GM21381 (cell line): ENCODE results near the gene RASD1.
"Not testable (repeated sequence)": the region's sequence is repeated elsewhere in the genome, so short reads cannot be mapped to it uniquely, and the experiment has no call there.

Experiments used
- ATAC-seq: cut with Tn5 transposase; IDR thresholded peaks from one replicate; pipeline ENCODE4 v1.9.1; 2021; ENCODE audit warnings: mild to moderate bottlenecking, moderate library complexity; ENCODE audit not compliant: unreplicated experiment

The RASD1 gene

DNA sequence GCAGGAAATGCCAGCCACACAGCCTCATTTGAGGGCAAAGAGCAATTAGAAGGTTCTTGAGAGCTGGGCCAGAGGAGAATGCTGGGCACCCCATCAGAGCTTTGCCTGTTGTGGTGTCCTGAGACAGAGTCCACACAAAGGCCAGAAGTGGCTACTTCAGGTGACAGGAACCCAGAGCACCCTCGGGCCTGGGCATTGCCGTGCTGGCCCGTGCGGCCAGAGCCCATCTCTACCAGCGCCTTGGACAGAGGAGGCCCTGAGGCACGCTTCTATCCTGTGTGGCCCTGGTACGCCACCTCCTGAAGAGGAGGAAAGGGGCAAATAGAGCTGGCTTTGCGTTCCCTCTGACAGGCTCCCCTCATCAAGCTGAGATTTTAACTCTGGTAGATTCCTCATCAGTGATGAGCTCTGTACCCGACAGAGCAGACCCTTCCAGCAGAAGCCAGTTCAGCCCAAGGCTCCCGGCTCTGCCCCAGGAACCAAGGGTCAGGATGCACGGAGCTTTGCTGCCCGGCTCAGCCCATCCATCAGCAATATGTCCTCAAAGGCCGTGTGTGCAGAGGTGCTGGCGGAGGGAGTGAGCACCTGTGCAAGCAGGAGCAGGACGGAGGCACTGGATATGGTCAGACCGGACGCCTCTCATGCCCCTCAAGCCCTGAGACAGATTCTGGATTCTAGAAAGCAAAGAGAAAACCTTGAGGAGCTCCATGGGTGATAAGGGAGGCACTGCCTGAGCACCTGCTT lies 3.4 kb upstream of the RASD1 start:
- no peak for ATAC-seq

DNA sequence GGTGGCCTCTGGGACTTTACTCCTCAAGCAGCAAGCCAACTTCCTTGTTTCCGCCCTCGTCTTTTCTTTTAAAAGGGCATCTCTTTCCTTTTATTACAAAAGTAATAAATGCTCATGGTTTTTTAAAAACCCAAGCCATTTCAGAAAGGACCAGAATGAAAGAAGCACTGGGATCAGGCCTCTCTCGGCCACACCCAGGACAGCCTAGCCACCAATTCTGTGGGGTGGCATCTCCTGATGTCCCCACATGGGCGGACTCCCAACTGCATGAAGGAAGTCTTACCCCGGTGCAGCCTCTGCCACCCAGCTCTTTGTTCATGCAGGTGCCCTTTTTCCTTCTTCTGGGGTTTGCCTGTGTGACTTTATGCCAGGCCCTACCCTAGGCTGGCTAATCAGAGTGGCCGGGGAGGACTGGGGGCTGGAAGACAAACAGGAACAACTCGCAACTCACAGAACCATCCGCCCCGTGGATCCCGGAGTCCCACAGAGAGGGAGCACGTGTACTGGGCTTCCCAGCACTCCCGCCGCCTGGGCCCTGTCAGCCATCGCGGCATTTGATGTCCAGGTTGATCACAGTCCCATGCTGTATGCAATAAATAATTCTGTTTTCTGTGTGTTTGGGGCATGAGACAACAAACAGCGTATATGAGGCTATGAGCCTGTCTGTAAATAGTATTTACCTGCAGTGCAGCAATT lies 2.6 kb upstream of the RASD1 start:
- ATAC-seq = no peak

DNA sequence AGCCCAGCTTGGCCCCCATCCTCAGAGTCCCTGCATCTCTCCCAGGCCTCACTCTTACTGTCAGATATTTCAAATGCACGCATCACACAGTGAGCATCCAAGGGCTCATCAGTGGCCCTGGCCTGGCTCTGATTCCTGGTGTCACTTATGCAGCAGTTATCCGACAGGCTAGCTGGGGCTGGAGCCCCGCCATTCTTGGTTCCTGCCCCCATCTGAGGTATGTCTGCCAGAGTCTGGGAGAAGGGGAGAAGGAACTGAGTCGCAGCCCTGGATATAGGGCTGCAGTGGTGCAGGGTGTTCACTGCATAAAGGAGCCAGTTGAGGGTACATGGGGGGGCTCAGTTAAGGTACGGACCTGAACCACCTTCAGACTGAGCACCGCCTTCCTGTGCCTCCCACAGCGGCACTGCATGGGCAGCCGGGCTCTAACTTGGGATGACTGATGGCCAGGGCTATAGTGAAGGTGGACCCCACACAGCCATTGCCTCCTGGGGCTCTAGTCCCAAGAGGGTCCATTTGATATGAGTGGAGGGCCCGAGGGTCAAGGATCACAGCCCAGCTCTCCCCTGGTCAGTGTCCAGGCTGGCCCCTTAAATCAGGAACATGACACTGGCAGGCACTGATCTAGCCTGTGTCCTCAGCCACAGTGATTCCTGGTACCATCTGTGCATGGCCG lies 1.8 kb upstream of the RASD1 start:
- ATAC-seq = no peak

DNA sequence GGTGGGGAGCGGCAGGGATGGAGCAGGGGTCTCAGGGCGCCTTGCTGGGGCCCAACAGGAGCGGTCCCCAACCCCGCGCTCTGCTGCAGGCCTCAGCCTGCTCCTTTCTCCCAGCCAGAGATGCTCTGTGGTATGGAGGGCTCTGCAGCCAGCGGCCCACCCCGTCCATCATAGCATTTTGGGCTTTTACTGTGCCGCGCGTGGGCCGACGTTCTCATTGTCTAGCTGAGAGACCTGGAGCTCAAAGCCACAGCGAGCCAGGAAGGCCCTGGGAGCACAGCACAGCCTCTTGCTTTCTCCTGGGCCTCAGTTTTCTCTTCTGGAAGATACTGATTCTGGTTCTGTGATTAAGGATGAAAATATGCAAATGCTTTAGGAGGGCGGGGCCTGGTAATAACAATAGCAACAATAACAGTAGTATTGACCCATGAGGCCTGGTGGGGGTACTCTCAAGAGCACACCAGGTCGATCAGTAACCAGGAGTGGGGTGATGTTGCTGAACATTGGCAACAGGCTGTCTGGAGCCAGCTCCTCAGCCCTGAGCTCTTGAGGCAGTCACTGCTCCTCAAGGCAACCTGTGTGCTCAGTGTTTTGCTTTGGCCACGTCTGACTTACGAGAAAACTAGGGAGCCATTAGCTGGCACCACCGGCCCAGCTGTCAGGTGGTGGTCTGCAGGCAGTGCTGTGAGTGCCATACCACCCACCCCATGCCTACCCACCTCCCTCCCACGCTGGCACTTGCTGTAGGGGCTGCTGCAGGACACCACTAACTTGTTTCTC lies 1.1 kb upstream of the RASD1 start:
- no peak for ATAC-seq

DNA sequence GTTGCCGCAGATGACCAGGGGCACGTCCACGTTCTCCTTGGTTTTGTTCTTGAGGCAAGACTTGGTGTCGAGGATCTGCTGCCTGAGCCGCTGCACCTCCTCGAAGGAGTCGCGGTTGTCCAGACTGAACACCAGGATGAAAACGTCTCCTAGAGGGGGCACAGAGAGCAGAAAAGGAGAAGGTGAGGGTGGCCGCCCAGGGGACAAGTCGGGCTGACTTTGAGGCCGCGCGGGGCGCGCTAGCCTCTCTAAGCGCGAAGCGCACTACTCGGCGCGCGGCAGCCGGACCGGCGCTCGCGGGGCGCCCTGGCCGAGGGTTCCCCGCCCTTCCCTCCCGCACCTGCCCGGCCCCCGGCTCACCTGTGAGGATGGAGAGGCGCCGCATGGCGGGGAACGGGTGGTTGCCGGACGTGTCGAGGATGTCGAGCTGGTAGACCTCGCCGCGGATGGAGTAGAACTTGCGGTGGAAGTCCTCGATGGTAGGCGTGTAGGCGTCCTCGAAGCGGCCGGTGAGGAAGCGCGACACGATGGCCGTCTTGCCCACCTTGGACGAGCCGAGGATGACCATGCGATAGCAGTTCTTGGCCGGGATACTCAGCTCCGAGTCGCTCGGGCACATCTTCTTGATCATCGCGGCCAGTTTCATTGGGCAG lies 533 bp downstream of the RASD1 start:
- no peak for ATAC-seq

DNA sequence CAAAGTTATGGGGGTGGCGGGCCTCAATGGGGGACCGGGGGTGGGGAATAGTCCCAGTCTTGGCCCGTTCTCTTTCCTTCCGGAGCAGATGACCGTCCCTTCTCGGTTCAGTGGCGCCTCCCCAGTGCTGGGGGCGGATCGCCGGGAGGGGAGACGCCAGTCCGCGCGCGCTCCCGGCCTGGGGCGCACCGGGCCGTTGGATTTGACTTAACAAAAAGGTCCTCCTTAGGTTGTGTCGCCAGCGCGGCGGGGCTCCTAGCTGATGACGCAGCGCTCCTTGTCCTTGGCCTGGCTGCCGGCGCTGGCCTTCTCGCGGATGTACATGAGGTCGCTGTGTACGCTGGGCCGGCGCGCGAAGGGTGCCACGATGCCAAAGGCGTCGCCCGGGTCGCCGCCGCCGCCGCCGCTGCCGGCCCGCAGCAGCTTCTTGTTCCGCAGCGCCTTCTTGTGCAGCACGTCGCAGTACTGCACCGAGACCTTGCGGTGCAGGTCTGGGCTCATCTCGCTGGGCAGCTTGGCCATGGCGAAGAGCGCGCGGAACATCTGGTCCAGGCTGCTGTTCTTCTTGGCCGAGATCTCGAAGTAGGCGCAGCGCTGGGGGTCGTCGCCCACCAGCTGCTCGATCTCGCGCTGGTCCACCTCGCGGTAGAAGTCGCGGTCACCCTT lies 1.2 kb downstream of the RASD1 start:
- no peak for ATAC-seq

DNA sequence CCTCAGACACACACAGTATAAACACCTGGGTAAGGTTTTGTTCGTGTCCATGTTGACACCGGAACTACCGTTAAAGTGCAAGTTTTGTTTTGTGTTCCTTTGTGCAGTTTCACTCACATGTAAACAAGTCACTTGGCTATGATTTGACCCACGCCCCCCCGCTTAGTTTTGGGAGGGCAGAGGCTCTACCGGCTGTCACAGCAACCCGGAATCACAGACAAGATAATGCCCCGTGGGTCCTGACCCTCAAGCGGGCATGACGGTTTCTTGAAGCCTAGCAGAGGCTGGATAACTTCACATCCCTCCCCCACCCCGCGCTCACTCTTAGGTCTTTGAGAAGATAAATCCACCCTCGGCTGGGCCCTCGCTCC lies 1.7 kb downstream of the RASD1 start:
- no peak for ATAC-seq

DNA sequence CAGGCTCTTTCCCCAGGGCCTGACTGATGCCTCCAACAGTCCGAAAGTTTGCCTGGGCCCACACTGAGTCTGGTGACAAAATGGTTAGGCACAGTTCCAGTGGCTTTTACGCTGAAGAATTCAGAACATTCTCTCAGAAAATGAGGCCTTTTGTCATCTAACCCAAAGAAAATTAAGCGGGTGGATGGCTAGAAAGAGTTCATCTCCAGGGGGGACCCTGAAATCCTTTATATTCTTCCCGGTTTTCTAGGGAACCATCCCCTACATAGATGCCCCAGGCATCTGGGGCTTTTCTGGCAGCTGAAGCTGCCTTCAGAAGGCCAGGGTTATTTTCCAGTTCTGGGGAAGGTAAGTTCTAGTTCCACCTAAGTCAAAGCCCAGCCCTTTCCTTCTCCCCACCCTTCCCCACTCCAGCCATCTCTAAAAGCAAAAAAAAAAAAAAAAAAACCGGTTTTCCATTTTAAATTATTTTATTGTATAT lies 2.2 kb downstream of the RASD1 start:
- no peak for ATAC-seq

DNA sequence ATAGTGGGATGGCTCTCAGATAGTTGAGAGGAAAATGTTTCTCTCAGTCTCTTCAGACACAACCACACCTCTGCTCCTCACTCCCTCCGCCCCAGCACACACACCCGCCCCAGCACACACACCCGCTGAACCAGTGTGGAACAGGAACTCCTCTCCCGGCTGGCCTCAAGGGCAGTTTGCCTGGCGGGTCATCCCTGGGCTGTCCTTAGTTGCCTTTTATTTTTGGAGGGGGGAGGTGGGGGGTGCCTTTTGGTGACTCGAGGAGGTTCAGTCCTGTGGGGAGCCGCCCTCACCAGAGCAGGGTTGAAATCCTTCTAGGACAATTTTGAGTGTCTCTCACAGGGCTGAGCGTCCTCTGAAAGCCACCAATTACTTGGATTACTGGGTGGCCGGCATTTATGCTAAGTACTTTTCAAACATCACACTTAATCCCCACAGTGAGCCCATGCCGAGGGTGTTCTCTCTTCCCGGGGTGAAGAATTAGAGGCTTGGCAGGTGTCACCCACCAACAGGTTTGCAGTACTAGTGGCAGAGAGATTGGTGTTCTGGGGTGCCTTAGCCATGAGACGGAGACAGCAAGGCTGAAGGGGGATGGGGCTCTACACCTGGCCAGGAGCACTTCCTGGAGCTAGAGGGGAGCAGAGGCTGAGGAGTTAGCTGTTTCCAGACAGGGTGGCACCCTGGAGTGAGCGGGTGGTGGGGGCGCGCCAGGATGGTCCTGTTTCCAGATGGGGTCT lies 2.8 kb downstream of the RASD1 start:
- no peak for ATAC-seq

DNA sequence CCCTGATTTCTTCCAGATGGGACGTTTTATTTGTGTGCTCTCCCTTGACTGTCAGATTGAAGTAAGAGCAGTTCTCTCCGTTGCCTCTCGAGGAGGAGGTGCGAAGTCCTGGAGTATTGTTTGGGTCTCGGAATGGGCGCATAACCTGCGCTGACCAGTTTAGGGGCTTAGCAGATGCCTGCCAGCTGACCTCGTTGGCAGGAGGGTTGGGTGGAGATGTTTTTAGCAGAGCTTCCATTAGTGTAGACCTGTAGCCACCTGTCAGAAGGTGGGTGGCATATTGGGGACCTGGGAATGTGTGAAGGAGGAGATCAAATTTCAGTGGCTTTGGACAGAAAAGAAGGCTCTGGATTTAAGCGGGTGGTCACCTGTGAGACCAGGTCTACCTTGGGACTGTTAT lies 3.6 kb downstream of the RASD1 start:
- no peak for ATAC-seq

DNA sequence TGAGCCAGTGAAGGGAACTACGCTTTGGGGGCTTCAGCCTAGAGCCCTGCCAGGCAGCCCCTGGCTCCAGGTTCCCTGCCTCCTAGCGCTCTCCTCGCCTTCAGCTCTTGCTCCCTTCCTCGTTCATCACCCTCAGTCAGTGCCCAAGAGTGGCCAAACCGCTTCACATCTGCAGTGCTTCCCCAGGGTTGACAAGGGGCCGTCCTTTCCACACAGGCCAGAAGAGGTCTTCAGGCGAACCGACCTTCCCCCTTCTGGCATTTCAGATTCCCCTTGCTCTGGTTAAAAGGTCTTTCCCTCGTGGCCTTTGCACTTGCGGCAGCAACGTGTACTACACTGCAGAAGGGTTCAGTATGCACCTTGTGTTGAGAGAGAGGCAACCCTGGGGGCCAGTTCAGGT lies 4.1 kb downstream of the RASD1 start:
- ATAC-seq = no peak

DNA sequence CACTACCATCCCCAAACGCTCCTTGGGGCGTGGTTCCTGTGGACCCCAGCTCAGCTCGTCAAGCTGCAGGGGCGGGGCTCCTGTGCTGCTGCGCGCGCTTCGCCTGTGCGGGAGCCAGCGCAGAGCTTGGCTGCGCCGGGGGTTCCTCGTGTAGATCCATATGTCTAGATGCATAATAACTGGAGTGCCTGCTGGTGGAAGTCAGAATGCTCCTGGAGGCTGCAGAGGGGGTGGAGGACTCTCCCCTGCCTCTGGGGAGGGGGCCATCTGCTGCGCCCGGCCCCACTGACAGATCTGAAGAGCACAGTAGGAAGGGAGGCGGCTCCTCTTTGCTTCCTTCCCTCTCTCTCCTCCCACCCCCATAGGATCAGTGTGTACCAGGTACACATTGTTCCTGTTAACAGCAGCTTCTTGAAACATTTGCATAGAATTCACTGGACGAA lies 4.6 kb downstream of the RASD1 start:
- no peak for ATAC-seq

DNA sequence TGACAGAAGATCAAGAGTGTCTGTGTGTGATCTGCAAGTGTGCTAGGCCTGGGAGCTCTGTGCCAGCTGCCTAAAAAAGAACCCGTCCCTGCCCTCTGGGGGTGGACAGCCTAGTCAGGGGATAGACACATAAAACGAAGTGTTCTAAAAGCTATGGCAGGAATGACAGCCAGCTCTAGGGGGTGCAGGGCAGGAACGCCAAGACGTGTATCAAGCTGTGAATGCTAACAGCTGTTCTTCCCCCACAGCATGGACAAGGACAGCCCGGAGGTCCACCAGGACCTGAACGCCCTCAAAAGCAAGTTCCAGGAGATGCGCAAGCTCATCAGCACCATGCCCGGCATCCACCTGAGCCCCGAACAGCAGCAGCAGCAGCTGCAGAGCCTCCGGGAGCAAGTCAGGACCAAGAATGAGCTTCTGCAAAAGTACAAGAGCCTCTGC lies 5.1 kb downstream of the RASD1 start:
- no peak for ATAC-seq

DNA sequence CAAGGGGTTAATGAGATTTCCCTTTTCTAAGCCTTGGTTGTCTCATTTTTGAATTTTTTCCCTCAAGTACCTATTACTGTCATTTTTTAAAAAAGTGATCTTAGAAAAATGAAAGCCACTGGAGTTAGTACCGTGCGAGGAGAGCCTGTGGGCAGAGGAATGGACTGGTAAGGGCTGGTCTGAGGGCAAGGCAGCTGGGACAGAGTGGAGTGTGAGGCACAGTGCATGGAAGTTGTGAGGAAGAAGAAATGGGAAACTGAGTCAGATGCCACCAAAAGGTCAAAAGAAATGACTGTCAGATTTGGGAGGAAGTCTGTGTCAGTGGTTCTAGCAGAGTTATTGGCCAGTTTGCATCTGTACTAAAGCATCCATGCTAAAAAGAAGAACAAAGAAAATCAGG lies 8.2 kb downstream of the RASD1 start:
- ATAC-seq = no peak

DNA sequence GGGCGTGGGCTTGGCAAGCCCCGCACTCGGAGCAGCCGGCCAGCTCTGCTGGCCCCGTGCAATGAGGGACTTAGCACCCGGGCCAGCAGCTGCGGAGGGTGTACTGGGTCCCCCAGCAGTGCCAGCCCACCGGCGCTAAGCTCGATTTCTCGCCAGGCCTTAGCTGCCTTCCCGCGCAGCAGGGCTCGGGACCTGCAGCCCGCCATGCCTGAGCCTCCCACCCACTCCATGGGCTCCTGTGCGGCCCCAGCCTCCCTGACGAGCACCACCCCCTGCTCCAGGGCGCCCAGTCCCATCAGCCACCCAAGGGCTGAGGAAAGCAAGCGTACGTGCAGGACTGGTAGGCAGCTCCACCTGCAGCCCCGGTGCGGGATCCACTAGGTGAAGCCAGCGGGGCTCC lies 9.8 kb downstream of the RASD1 start:
- ATAC-seq = not testable (repeated sequence)

DNA sequence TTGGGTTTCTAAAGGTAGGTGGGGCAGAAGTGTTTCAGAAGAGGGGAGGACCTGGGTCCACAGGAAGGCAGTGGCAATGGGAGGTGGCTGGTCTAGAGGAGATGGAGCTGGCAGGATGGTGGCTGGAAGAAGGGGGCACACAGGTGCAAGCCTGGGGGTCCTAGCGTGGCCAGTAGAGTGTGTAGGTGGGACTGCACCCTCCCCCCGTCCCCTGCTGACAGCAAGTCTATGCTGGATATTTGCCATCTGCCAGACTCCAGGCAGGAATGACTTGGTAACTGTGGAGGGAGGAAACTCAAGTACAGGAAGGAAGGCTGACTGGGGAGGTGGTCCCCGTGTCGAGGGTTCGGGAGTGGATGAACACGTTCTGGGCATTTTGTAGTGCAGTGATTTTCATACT lies 10.8 kb downstream of the RASD1 start:
- ATAC-seq = no peak

DNA sequence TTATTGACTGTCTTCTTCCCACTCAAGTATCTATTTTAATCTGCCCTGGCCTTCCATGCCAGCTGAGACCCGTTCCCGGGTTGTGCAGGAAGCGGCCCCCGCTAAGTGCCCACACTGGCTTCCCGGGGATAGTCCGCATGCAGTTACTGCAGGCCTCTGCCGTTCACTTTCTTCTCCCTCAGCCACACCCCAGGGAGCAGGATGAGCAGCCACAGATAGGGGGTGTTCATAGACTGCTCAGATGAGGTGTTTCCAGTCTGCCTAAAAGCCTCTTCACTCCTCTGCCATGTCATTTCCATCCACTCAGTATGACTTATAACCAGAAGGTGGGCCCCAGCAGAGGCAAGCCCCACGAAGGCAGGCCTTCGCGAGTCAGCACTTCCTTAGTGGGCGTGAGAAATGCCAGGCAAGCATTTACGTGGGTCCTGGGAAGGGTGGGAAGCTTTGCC lies 11.7 kb downstream of the RASD1 start:
- ATAC-seq = no peak

DNA sequence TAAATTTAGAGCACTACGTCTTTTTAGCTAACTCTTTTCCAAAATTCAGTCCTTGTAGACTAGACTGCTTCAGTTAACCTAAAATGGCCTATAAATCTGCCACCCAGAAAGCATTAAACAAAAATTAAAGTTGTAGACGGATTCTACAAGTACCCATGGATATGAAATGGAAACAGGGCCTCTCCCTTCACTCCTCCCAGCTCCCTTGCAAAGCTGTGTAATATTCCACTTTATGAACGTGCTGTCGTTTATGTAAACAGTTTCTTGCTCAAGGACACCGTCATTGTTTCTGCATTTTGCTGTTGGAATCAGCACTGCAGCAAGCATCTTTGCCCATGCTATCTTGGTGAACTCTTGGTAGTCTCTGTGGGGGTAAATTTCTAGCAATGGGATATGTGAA lies 14.3 kb downstream of the RASD1 start:
- ATAC-seq = no peak

DNA sequence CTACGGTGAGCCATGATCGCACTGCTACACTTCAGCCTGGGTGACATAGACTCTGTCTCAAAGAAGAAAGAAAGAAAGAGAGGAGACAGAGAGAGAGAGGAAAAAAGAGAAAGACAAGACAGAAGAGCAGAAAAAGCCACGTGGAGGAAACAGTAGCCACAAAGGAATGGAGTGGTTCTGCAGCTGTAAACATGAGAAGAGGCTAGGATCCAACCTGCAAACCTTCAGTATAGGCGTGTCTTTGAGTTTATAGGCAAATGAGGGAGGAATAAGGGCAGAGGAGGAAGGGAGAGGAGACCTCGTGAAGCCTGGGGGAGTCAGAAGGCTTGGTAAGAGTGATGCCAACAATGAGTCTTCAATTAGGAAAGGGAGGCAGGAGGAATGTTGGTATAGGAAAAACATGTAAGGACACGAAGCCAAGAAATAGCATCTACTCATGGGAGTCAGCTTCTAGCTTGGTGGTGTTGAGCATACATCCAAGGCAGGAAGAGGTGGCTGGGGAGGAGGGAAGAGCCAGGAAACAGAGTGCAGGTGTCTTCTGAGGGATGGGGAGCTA lies 15.5 kb downstream of the RASD1 start:
- no peak for ATAC-seq
